Bronchial smooth muscle cell (primary cell): ENCODE data around the gene SIRT4. TPM values are rescaled to one million over a fixed set of nuclear protein-coding genes. Genes with fewer than 3 reads are reported as not detected.

ENCODE experiments used
- total RNA-seq: library from RNA; depleted of rRNA; stranded (reverse); fragments of >200 nt; gene quantifications from 2 replicates; pipeline ENCODE4 v1.2.1, GENCODE V29; 2014

Gene SIRT4
- 2.6 and 2.7 TPM in 2 replicates for total RNA-seq

GRCh38 chr12:120301962-120302815 is at the start of gene SIRT4:
Gene SIRT4 (plus strand): TSS chr12:120302321. CDS start chr12:120303562, 1,241 bp downstream.

GRCh38 chr12:120265473-120266179 is 36.5 kb upstream of the SIRT4 start, which contains the start of gene PXN:
Gene PXN (minus strand): TSS chr12:120265730. CDS start chr12:120265629, 101 bp downstream.

GRCh38 chr12:120292661-120293531 is 9.2 kb upstream of the SIRT4 start, which contains the start of gene RNU4-1:
Gene RNU4-1 (minus strand): TSS chr12:120293237.

GRCh38 chr12:120327593-120327992 is 25.5 kb downstream of the SIRT4 start, which contains the start of gene PLA2G1B:
Gene PLA2G1B (minus strand): TSS chr12:120327779. CDS start chr12:120327753, 26 bp downstream.

Other genes starting within 250 kb of the SIRT4 start
- 21.6 and 33.3 TPM in 2 replicates for gene RAB35, start 185.6 kb upstream of the SIRT4 start, total RNA-seq
- gene GCN1, start 107.6 kb upstream of the SIRT4 start, total RNA-seq: 65.5 and 66.7 TPM in 2 replicates
- gene RPLP0, start 101.2 kb upstream of the SIRT4 start, total RNA-seq: 3,592 and 5,815 TPM in 2 replicates
- 13.7 and 22.9 TPM in 2 replicates for gene PXN, start 36.6 kb upstream of the SIRT4 start, total RNA-seq
- gene RNU4-2, start 10.4 kb upstream of the SIRT4 start, total RNA-seq: 755 and 2,327 TPM in 2 replicates
- 503 and 1,049 TPM in 2 replicates for gene RNU4-1, start 9.1 kb upstream of the SIRT4 start, total RNA-seq
- gene PLA2G1B, start 25.5 kb downstream of the SIRT4 start, total RNA-seq: 0.17 TPM in 1 of 2 replicates, not detected in the other
- under 0.01 TPM in 1 of 2 replicates, not detected in the other for gene MSI1, start 66.8 kb downstream of the SIRT4 start, total RNA-seq
- gene COX6A1, start 135.8 kb downstream of the SIRT4 start, total RNA-seq: 754 and 795 TPM in 2 replicates
- gene TRIAP1, start 144.1 kb downstream of the SIRT4 start, total RNA-seq: 21.0 and 32.2 TPM in 2 replicates
- gene GATC, start 144.1 kb downstream of the SIRT4 start, total RNA-seq: 12.2 and 13.6 TPM in 2 replicates
- gene SRSF9, start 167.4 kb downstream of the SIRT4 start, total RNA-seq: 185 and 240 TPM in 2 replicates
- 252 and 406 TPM in 2 replicates for gene DYNLL1, start 193.8 kb downstream of the SIRT4 start, total RNA-seq
- 30.6 and 47.5 TPM in 2 replicates for gene COQ5, start 226.8 kb downstream of the SIRT4 start, total RNA-seq
- gene RNF10, start 232.0 kb downstream of the SIRT4 start, total RNA-seq: 99.9 and 120 TPM in 2 replicates